ENCODE data around the gene CYP3A7. TPM values are rescaled to one million over a fixed set of nuclear protein-coding genes. Genes with fewer than 3 reads are reported as not detected.
"Not testable (repeated sequence)": the region's sequence is repeated elsewhere in the genome, so short reads cannot be mapped to it uniquely, and the experiment has no call there.

CYP3A7 gene
- polyA plus RNA-seq, 3 donors = not detected

DNA sequence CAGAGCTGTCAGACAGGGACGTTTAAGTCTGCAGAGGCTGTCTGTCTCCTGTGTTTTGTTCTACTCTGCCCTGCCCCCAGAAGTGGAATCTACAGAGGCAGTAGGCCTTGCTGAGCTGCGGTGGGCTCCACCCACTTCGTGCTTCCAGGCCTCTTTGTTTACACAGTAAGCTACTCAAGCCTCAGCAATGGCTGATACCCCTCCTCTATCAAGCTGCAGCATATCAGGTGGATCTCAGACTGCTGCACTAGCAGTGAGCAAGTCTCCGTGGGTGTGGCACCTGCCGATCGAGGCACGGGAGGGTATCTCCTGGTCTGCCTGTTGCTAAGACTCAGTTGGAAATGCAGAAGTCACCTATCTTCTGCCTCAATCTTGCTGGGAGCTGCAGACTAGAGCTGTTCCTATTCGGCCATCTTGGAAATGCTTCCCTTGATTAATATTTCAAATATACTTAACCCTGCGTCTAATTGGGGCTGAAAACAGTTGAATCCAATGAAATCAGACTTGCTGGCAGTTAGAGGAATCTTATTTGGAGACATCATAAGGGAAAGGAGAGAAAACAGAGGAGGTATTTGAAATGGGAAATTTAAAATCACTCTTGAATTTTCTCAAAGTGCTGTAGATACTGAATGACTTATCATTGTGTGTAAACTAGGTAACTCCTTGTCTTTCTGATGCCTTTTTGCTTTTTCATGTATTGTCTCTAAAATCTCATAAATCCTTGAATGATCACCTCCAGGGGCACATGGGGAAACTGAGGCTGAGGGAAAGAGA lies 41.4 kb downstream of the CYP3A7 start:
- intact Hi-C loops (cut with micrococcal nuclease) = loop anchor here in 1 of 2 donors (5.0 kb wide), 1 partner anchor 79 kb away; no protein-coding TSS in a partner anchor
- H2AFZ ChIP-seq (ENCODE audit: insufficient read depth, low read depth, low read length, poor library complexity, severe bottlenecking) = no peak overlapping the region
- Mint-ChIP-seq H3K4me1 (no peaks in the 10 kb centered on the region), H3K36me3 (no peaks in the 10 kb centered on the region), H3K27me3 (ENCODE audit: low read depth in 3 of 3) (peaks cover 0 to 5% (median 0%) of the 10 kb centered on the region in 3 donors), H3K27ac (no peak overlapping the region), H3K9me3 (peaks cover 5 to 16% (median 8%) of the 10 kb centered on the region in 7 donors), H3K4me3 (no peak overlapping the region)
- no peak overlapping the region for H3K27ac ChIP-seq (ENCODE audit: low read depth in 1 of 2, low read length in 2 of 2)
- H4K20me1 ChIP-seq (ENCODE audit: insufficient read depth, low read length) = no peaks in the 10 kb centered on the region
- no peak overlapping the region for H3K4me3 ChIP-seq (replicated peaks in 1 of 3; ENCODE audit: low read depth in 2 of 3, low read length in 3 of 3)
- no peaks in the 10 kb centered on the region for H3K27me3 ChIP-seq (ENCODE audit: control insufficient read depth in 2 of 2, insufficient read depth in 2 of 2, low read length in 2 of 2)
- no peaks in the 10 kb centered on the region for H3K79me2 ChIP-seq (ENCODE audit: insufficient read depth, low read length)
- WGBS (ENCODE audit: insufficient coverage) = 76% methylated on average over 7 of the region's 9 CpGs
- H3K9me3 ChIP-seq (replicated peaks in 1 of 2; ENCODE audit: control insufficient read depth in 1 of 2, insufficient read depth in 1 of 2, low read length in 2 of 2) = no peaks in the 10 kb centered on the region
- TF ChIP-seq, protein P1, sequence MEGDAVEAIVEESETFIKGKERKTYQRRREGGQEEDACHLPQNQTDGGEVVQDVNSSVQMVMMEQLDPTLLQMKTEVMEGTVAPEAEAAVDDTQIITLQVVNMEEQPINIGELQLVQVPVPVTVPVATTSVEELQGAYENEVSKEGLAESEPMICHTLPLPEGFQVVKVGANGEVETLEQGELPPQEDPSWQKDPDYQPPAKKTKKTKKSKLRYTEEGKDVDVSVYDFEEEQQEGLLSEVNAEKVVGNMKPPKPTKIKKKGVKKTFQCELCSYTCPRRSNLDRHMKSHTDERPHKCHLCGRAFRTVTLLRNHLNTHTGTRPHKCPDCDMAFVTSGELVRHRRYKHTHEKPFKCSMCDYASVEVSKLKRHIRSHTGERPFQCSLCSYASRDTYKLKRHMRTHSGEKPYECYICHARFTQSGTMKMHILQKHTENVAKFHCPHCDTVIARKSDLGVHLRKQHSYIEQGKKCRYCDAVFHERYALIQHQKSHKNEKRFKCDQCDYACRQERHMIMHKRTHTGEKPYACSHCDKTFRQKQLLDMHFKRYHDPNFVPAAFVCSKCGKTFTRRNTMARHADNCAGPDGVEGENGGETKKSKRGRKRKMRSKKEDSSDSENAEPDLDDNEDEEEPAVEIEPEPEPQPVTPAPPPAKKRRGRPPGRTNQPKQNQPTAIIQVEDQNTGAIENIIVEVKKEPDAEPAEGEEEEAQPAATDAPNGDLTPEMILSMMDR (IDR thresholded peaks at IDR 0.05) = no peak
- no peak for DNase-seq
- no peaks in the 10 kb centered on the region for H3K4me1 ChIP-seq (ENCODE audit: control insufficient read depth in 1 of 2, insufficient read depth in 2 of 2, low read length in 2 of 2)
- no peak overlapping the region for H3K4me2 ChIP-seq (replicated peaks; ENCODE audit: extremely low read depth, low read length, poor library complexity, severe bottlenecking)
- no peak overlapping the region for H3K9ac ChIP-seq (ENCODE audit: insufficient read depth, low read length, poor library complexity, severe bottlenecking)
- H3K36me3 ChIP-seq (replicated peaks in 1 of 2; ENCODE audit: control insufficient read depth in 1 of 2, insufficient read depth in 2 of 2, low read length in 2 of 2) = no peaks in the 10 kb centered on the region

DNA sequence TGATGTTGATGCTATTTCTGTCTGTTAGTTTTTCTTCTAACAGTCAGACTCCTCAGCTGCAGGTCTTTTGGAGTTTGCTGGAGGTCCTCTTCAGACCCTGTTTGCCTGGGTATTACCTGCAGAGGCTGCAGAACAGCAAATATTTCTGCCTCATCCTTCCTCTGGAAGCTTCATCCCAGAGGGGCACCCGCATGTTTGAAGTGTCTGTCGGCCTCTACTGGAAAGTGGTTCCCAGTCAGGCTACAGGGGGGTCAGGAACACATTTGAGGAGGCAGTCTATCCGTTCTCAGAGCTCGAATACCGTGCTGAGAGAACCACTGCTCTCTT lies 41.9 kb downstream of the CYP3A7 start:
- peaks cover 8 to 16% (median 8%) of the 10 kb centered on the region in 7 donors for H3K9me3 Mint-ChIP-seq
- no peak overlapping the region for H3K27ac Mint-ChIP-seq
- Histone ChIP-seq H3K4me2 (replicated peaks; ENCODE audit: extremely low read depth, low read length, poor library complexity, severe bottlenecking) (no peak overlapping the region), H3K79me2 (ENCODE audit: insufficient read depth, low read length) (no peaks in the 10 kb centered on the region), H3K27me3 (ENCODE audit: control insufficient read depth in 2 of 2, insufficient read depth in 2 of 2, low read length in 2 of 2) (no peaks in the 10 kb centered on the region), H3K9ac (ENCODE audit: insufficient read depth, low read length, poor library complexity, severe bottlenecking) (no peak overlapping the region), H3K4me1 (ENCODE audit: control insufficient read depth in 1 of 2, insufficient read depth in 2 of 2, low read length in 2 of 2) (no peaks in the 10 kb centered on the region), H4K20me1 (ENCODE audit: insufficient read depth, low read length) (no peaks in the 10 kb centered on the region), H3K36me3 (replicated peaks in 1 of 2; ENCODE audit: control insufficient read depth in 1 of 2, insufficient read depth in 2 of 2, low read length in 2 of 2) (no peaks in the 10 kb centered on the region), H3K27ac (ENCODE audit: low read depth in 1 of 2, low read length in 2 of 2) (no peak overlapping the region), H3K4me3 (replicated peaks in 1 of 3; ENCODE audit: low read depth in 2 of 3, low read length in 3 of 3) (no peak overlapping the region), H2AFZ (ENCODE audit: insufficient read depth, low read depth, low read length, poor library complexity, severe bottlenecking) (no peak overlapping the region), H3K9me3 (replicated peaks in 1 of 2; ENCODE audit: control insufficient read depth in 1 of 2, insufficient read depth in 1 of 2, low read length in 2 of 2) (no peaks in the 10 kb centered on the region)
- intact Hi-C loops (cut with micrococcal nuclease) = loop anchor here in 1 of 2 donors (5.0 kb wide), 1 partner anchor 79 kb away; no protein-coding TSS in a partner anchor
- peaks cover 0 to 8% (median 0%) of the 10 kb centered on the region in 3 donors for H3K27me3 Mint-ChIP-seq (ENCODE audit: low read depth in 3 of 3)
- 85% methylated on average over 5 of the region's 5 CpGs for WGBS (ENCODE audit: insufficient coverage)
- no peaks in the 10 kb centered on the region for H3K4me1 Mint-ChIP-seq
- H3K36me3 Mint-ChIP-seq = no peaks in the 10 kb centered on the region
- DNase-seq = no peak
- TF ChIP-seq, protein P1 (IDR thresholded peaks at IDR 0.05) = no peak
- H3K4me3 Mint-ChIP-seq = no peak overlapping the region

DNA sequence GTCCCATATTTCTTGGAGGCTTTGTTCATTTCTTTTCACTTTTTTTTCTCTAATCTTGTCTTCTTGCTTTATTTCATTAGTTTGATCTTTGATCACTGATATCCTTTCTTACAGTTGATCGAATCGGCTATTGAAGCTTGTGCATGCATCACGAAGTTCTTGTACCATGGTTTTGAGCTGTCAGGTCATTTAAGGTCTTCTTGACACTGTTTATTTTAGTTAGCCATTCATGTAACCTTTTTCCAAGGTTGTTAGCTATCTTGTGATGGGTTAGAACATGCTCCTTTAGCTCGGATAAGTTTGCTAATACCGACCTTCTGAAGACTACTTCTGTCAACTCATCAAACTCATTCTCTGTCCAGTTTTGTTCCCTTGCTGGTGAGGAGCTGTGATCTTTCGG lies 42.4 kb downstream of the CYP3A7 start:
- not testable (repeated sequence) for H3K9ac ChIP-seq (ENCODE audit: insufficient read depth, low read length, poor library complexity, severe bottlenecking); H3K27ac ChIP-seq (ENCODE audit: low read depth in 1 of 2, low read length in 2 of 2); H3K79me2 ChIP-seq (ENCODE audit: insufficient read depth, low read length); H3K4me1 Mint-ChIP-seq; H3K4me3 ChIP-seq (replicated peaks in 1 of 3; ENCODE audit: low read depth in 2 of 3, low read length in 3 of 3); H3K27me3 Mint-ChIP-seq (ENCODE audit: low read depth in 3 of 3); H3K4me1 ChIP-seq (ENCODE audit: control insufficient read depth in 1 of 2, insufficient read depth in 2 of 2, low read length in 2 of 2); H3K4me2 ChIP-seq (replicated peaks; ENCODE audit: extremely low read depth, low read length, poor library complexity, severe bottlenecking); H2AFZ ChIP-seq (ENCODE audit: insufficient read depth, low read depth, low read length, poor library complexity, severe bottlenecking); H3K36me3 ChIP-seq (replicated peaks in 1 of 2; ENCODE audit: control insufficient read depth in 1 of 2, insufficient read depth in 2 of 2, low read length in 2 of 2); H3K4me3 Mint-ChIP-seq; DNase-seq; H4K20me1 ChIP-seq (ENCODE audit: insufficient read depth, low read length); H3K27me3 ChIP-seq (ENCODE audit: control insufficient read depth in 2 of 2, insufficient read depth in 2 of 2, low read length in 2 of 2); H3K27ac Mint-ChIP-seq; H3K36me3 Mint-ChIP-seq; H3K9me3 ChIP-seq (replicated peaks in 1 of 2; ENCODE audit: control insufficient read depth in 1 of 2, insufficient read depth in 1 of 2, low read length in 2 of 2)
- H3K9me3 Mint-ChIP-seq = peaks cover 8 to 17% (median 9%) of the 10 kb centered on the region in 7 donors
- intact Hi-C loops (cut with micrococcal nuclease) = loop anchor here in 1 of 2 donors (5.0 kb wide), 1 partner anchor 80 kb away; no protein-coding TSS in a partner anchor
- no CpG with 5 or more reads among the region's 6 CpGs for WGBS (ENCODE audit: insufficient coverage)

Data from CD14-positive monocyte (primary cell).